GM19240 (cell line): ENCODE data around the gene SPCS3.
"Not testable (repeated sequence)": the region's sequence is repeated elsewhere in the genome, so short reads cannot be mapped to it uniquely, and the experiment has no call there.

ENCODE experiments used
- DNase-seq: peaks from one replicate; pipeline ENCODE4 v3.0.0; 2011; ENCODE audit warnings: low spot score; ENCODE audit not compliant: insufficient read length

SPCS3 gene

DNA sequence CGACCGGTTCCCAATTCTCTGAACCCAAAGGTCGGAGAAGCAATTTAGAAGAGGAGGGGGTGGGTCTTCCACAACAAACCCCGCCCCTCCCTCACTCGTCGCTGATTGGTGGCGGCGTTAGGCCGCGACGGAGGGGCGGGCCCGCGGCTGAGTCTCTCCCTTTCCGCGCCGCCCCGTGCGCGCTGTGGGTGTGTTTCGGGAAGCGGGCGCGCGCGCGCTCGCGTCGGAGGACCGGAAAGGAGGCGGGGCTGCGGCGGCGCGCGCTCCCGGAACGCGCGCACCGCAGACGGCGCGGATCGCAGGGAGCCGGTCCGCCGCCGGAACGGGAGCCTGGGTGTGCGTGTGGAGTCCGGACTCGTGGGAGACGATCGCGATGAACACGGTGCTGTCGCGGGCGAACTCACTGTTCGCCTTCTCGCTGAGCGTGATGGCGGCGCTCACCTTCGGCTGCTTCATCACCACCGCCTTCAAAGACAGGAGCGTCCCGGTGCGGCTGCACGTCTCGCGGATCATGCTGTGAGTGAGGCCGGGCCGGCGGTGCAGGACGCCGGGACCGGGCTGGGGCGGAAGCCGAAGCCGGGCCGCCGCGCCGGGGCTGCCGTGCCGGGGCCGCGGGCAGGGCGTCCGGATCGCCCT, at the start of gene SPCS3:
TSS of gene SPCS3 (plus strand) at position 263 of the 636 bp plus-strand sequence. CDS start at position 374, 111 bp downstream.
- DNase-seq = peak; percentile 79

- DNase-seq = no peak
Observed at GRCh38 chr4:176270669-176271068, 49.1 kb upstream of the SPCS3 start.

- DNase-seq = no peak
Observed at GRCh38 chr4:176271749-176272148, 48.0 kb upstream of the SPCS3 start.

DNA sequence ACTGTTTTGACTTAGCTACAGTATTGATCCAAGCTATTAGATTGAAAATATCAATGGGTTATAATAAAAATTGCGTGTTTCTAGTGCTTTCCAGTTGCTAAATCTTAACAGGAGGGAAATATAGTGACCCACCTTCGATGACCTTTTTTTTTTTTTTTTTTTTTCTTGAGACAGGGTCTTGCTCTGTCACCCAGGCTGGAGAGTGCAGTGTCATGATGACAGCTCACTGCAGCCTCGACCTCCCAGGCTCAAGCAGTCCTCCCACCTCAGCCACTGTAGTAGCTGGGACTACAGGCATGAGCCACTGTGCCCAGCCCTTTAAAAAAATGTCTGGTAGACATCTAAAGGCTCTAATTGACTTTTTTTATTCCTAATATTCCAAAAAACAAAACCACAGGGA, 47.0 kb upstream of the SPCS3 start:
- DNase-seq = no peak

DNA sequence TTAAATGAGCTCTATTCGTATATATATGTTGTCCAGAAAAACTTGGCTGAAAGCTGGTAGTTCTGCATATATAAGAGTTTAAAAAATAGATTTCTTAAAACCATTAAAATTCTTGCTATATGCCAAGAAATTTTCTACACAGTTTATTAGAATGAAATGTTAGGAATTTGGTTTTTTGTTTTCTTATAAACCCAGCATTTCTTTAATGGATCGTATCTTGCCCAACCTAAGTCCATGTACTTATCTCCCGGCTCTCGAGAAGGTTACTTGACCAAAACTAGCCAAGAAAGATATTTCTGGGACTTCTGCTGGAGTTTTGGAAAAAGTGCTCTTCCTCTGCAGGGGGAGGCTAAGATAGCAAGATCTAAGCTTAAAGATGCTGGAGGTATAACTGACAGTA, 46.0 kb upstream of the SPCS3 start:
- DNase-seq = no peak

- no peak for DNase-seq
Observed at GRCh38 chr4:176274441-176274840, 45.3 kb upstream of the SPCS3 start.

- DNase-seq = no peak
Observed at GRCh38 chr4:176276710-176277109, 43.1 kb upstream of the SPCS3 start.

GRCh38 chr4:176277162-176277904, 42.4 kb upstream of the SPCS3 start:
- peak; percentile 17 for DNase-seq

GRCh38 chr4:176279560-176279959, 40.2 kb upstream of the SPCS3 start:
- DNase-seq = not testable (repeated sequence)

- no peak for DNase-seq
Observed at GRCh38 chr4:176286728-176287127, 33.0 kb upstream of the SPCS3 start.

- DNase-seq = no peak
Observed at GRCh38 chr4:176287546-176287945, 32.2 kb upstream of the SPCS3 start.

DNA sequence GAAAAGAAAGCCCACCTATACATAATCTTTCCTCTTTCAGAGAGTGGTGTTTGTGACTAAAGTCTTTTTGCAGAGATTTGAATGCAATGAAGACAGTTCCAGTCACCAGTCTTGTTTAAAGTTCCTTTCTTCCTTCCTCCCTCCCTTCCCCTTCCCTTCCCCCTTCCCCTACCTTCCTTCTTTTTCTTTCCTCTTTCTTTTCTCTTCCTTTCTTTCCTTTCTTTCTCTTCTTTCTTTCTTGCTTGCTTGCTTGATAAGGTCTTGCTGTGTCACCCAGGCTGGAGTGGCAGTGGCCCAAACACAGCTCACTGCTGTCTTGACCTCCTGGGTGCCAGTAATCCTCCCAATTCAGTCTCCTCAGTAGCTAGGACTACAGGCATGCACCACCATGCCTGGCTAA, 31.7 kb upstream of the SPCS3 start:
- no peak for DNase-seq

- no peak for DNase-seq
Observed at GRCh38 chr4:176289561-176289960, 30.2 kb upstream of the SPCS3 start.

DNA sequence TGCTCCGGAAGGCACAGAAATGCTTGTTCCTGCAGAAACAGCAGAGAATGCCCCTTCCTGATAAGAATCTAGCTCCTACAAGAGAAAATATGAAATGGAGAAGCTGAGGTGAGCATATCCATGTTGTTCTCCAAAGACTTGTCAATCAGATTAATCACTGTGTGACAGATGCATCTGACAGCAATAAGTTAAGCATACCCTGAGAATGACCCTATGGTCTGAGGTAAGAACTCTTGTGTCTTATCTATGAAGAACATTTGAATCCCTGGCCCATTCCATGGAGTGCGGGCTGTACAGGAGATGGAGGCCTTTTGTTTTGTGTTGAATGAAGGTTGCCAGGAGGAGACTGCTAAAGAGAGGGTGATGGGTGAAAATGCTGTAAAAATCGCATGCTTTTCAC, 29.2 kb upstream of the SPCS3 start:
- DNase-seq = no peak

- no peak for DNase-seq
Observed at GRCh38 chr4:176291748-176292147, 28.0 kb upstream of the SPCS3 start.

GRCh38 chr4:176292920-176293319, 26.8 kb upstream of the SPCS3 start:
- DNase-seq = no peak

DNA sequence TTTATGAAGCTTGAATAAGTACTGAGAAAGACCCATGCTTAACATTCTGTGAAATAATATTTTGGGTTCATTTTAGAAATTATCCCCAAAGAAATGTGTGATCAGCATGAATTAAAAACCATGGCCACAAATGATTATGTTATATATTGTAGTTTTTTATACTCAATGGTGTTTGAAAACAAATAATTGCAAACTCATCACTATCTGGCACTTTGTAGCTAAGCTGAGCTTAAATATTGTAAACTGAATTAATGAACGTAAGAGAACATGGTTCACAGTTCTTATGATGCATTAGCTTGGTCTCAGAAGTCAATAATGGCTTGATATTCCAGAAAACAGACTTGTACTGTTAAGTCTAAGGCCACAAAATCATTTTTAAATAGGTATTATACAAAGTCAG, 26.1 kb upstream of the SPCS3 start:
- no peak for DNase-seq

GRCh38 chr4:176295907-176296306, 23.9 kb upstream of the SPCS3 start:
- not testable (repeated sequence) for DNase-seq

DNA sequence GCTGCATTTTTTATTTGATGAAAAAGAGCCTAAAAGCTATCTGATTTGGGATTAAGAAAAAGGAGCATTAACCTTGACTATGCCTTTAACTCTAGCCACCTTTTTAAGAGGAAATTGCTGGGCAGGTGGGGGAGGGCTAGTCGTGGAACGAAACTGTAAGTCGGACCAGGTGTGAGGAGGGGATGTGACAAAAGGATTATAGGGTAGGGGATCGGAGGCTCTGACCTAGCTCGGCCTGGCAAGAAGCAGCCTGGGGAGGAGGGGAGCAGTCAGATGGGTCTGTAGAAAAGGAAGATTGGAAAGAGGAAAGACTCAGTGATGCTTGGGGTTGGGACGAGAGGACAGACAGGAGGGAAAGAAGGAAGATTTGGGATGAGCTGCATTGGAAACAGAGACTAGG, 21.1 kb upstream of the SPCS3 start:
- DNase-seq = no peak

DNA sequence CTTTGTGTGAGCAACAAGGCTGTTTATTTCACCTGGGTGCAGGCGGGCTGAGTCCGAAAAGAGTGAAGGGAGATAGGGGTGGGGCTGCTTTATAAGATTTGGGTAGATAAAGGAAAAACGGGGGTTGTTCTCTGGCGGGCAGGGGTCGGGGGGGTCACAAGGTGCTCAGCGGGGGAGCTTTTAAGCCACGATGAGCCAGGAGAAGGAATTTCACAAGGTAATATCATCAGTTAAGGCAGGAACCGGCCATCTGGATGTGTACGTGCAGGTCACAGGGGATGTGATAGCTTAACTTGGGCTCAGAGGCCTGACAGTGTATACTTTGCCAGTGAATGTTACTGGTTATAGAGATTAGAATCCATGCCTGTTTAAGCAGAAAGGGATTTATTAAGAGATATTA, 19.7 kb upstream of the SPCS3 start:
- no peak for DNase-seq

- DNase-seq = no peak
Observed at GRCh38 chr4:176300565-176300964, 19.2 kb upstream of the SPCS3 start.

DNA sequence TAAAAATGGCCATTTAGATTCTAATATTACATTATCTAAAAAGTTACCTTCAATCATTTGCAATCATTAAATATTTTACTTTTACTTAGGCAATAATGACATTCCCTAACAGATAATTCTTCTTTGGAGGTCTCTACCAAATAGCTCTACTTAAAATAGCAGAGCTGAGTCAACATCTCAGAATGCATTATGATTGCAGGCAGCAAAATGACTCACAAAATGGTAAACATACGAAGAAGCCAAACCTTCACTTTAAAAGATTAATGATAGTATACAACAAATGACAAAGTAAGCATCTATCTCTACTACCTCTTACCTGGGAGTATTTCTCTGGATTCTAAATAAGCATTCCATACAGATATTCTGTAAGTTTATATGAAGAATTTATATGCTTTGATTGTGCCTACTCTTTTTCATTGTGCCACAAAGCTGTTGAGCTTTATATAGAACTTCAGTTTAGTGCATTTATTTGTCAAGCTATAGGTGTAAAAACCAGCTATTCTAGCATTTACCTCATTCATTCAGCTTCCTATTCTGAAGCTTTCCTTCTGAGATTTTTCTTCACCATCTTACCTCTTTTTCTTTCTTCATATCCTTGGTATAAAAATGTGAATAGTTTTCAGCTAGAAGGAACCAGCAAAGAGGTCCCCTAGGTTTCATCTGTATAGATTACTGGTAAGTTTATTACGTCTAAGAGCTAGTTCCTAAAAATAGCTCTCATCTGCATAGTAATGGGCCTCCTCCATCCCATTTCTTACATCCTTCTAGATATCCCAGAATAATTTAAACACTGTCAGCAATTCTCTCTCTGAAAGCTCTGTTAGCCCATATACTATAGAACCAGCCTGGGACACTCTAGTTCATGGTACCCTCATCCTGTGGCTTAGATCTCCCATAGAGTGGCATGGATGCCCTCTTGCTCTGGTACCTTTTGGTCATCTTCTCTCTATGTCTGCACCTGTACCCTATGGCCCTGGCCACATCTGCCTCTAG, 17.2 kb upstream of the SPCS3 start:
- DNase-seq = no peak
